CD4-positive, CD25-positive, alpha-beta regulatory T cell (primary cell): ENCODE results near the gene SULF2. TPM values are rescaled to one million over a fixed set of nuclear protein-coding genes. Genes with fewer than 3 reads are reported as not detected.

Source experiments
- ATAC-seq, 2 donors: fragments of 150-1000 bp; cut with Tn5 transposase; one replicate each; pipeline ENCODE4 v1.10.0; 2021; ENCODE audit warnings: low read depth in 2 of 2, moderate number of reproducible peaks in 2 of 2, moderate library complexity in 1 of 2
- DNase-seq, 3 donors: peaks; one replicate each; pipeline versions ENCODE4 v3.0.0 to v3.0.0-alpha.2; 2012 to 2022; ENCODE audit warnings: mixed read lengths in 1 of 3
- H3K27ac ChIP-seq: one replicate; pipeline ENCODE4 v1.7.0; 2013; ENCODE audit warnings: mild to moderate bottlenecking, low read length; ENCODE audit not compliant: insufficient read depth, poor library complexity, severe bottlenecking
- H3K27me3 ChIP-seq: one replicate; pipeline ENCODE4 v1.7.0; 2013; ENCODE audit warnings: low read length; ENCODE audit not compliant: control insufficient read depth, insufficient read depth
- H3K36me3 ChIP-seq: one replicate; pipeline ENCODE4 v1.7.0; 2013; ENCODE audit warnings: mild to moderate bottlenecking, low read length, moderate library complexity; ENCODE audit not compliant: control insufficient read depth, insufficient read depth
- H3K4me1 ChIP-seq: 2 replicates; pipeline ENCODE4 v1.7.0; 2013; ENCODE audit warnings: mild to moderate bottlenecking, low read length; ENCODE audit not compliant: insufficient read depth, control insufficient read depth, poor library complexity, severe bottlenecking
- H3K4me3 ChIP-seq: one replicate; pipeline ENCODE4 v1.7.0; 2013; ENCODE audit warnings: low read depth, mild to moderate bottlenecking, low read length, moderate library complexity
- H3K9me3 ChIP-seq, 2 experiments: 1 replicate in 1 of 2; 2 replicates in 1 of 2; pipeline ENCODE4 v1.7.0; 2013; ENCODE audit warnings: low read length in 2 of 2, mild to moderate bottlenecking in 1 of 2, moderate library complexity in 1 of 2; ENCODE audit not compliant: control insufficient read depth in 2 of 2
- H3K27ac Mint-ChIP-seq, 3 donors: one replicate each; pipeline ENCODE4 v1.8.0; 2020 to 2022; ENCODE audit warnings: mild to moderate bottlenecking in 3 of 3, mixed read lengths in 3 of 3, moderate library complexity in 2 of 3
- H3K27me3 Mint-ChIP-seq: one replicate; pipeline ENCODE4 v1.8.0; 2022; ENCODE audit warnings: mild to moderate bottlenecking, mixed read lengths
- H3K36me3 Mint-ChIP-seq: one replicate; pipeline ENCODE4 v1.8.0; 2020; ENCODE audit warnings: mixed read lengths
- H3K4me1 Mint-ChIP-seq, 4 donors: one replicate each; pipeline ENCODE4 v1.8.0; 2020 to 2022; ENCODE audit warnings: mixed read lengths in 4 of 4, mild to moderate bottlenecking in 1 of 4
- H3K4me3 Mint-ChIP-seq, 4 donors: one replicate each; pipeline ENCODE4 v1.8.0; 2020 to 2022; ENCODE audit warnings: mild to moderate bottlenecking in 4 of 4, mixed read lengths in 4 of 4, moderate library complexity in 3 of 4
- H3K9me3 Mint-ChIP-seq, 7 donors: one replicate each; pipeline ENCODE4 v1.8.0; 2020 to 2022; ENCODE audit warnings: mixed read lengths in 7 of 7, mild to moderate bottlenecking in 3 of 7, moderate library complexity in 2 of 7
- polyA plus RNA-seq, 4 donors: library from polyadenylated mRNA; unstranded; fragments of 300-500 nt; fragmentation: Illumina TruSeq; gene quantifications; one replicate each; pipeline ENCODE4 v1.2.3, GENCODE V29; 2021
- total RNA-seq: library from RNA; stranded (reverse); gene quantifications from one replicate; pipeline ENCODE4 v1.2.3, GENCODE V29; 2022

SULF2 gene
- total and polyA plus RNA-seq, 5 donors from 2014 or later, result 0.33 to 1.2 (median 0.74) TPM; not detected in 1

GRCh38 chr20:47610247-47610944, 174.9 kb downstream of the SULF2 start:
- Mint-ChIP-seq H3K4me3 (peak overlapping the region; percentile 30 to 79 (median 66)), H3K4me1 (peaks cover 59 to 82% (median 75%) of the 10 kb centered on the region in 4 donors)

GRCh38 chr20:47609001-47609400, 176.3 kb downstream of the SULF2 start:
- no peaks in the 10 kb centered on the region for H3K27me3 Mint-ChIP-seq
- ATAC-seq, result no peak
- H3K9me3 Mint-ChIP-seq, result no peaks in the 10 kb centered on the region
- peaks cover 53 to 86% (median 71%) of the 10 kb centered on the region in 4 donors for H3K4me1 Mint-ChIP-seq
- no peaks in the 10 kb centered on the region for H3K27me3 ChIP-seq
- no peaks in the 10 kb centered on the region for H3K9me3 ChIP-seq
- peaks cover 10% of the 10 kb centered on the region for H3K36me3 Mint-ChIP-seq
- DNase-seq, result no peak
- H3K4me1 ChIP-seq, result peaks cover 71% of the 10 kb centered on the region
- peak overlapping the region; percentile 13 to 60 (median 34) for H3K4me3 Mint-ChIP-seq
- H3K4me3 ChIP-seq, result peak overlapping the region; percentile 22
- H3K27ac Mint-ChIP-seq, result peak overlapping the region; percentile 15 to 71 (median 36)
- H3K27ac ChIP-seq, result peak overlapping the region; percentile 37
- no peaks in the 10 kb centered on the region for H3K36me3 ChIP-seq

More at GRCh38 chr20:47610247-47610944, 174.9 kb downstream of the SULF2 start:
- peaks cover 62% of the 10 kb centered on the region for H3K4me1 ChIP-seq
- peak overlapping the region; percentile 61 for H3K27ac ChIP-seq
- DNase-seq (peak; percentile 35 to 78 (median 36)), ATAC-seq (peak; percentile 93 to 94)
- Mint-ChIP-seq H3K9me3 (no peaks in the 10 kb centered on the region), H3K27ac (peak overlapping the region; percentile 71 to 91 (median 85)), H3K36me3 (peaks cover 7% of the 10 kb centered on the region), H3K27me3 (no peaks in the 10 kb centered on the region)
- peak overlapping the region; percentile 60 for H3K4me3 ChIP-seq
- H3K27me3 ChIP-seq, result no peaks in the 10 kb centered on the region
- H3K36me3 ChIP-seq, result no peaks in the 10 kb centered on the region
- H3K9me3 ChIP-seq, result no peaks in the 10 kb centered on the region
